H1 (cell line): ENCODE data around the gene GOLPH3L. TPM values are rescaled to one million over a fixed set of nuclear protein-coding genes. Genes with fewer than 3 reads are reported as not detected.

Experiments
- CTCF ChIA-PET: fragments of 300-600 bp; sonication (Branson Sonifier 250); formaldehyde crosslinking; loops from one replicate; lab custom pipeline; 2021; ENCODE audit not compliant: partially characterized antibody; lab: Charles Lee
- POLR2A ChIA-PET: fragments of 300-600 bp; sonication (Branson Sonifier 250); formaldehyde crosslinking; loops from one replicate; lab custom pipeline; 2021; ENCODE audit warnings: inconsistent platforms; ENCODE audit not compliant: partially characterized antibody; lab: Charles Lee
- DNase-seq, 2 experiments: peaks; one replicate each; pipeline versions ENCODE4 v3.0.0 to v3.0.0-alpha.2; 2010 to 2022; ENCODE audit warnings: low spot score in 2 of 2, low read depth in 1 of 2, mixed read lengths in 1 of 2
- FAIRE-seq: peaks from 2 replicates; lab custom pipeline; 2011; peaks lifted over from hg19 to GRCh38; lab: Jason Lieb, UNC
- H2AFZ ChIP-seq: 2 replicates; pipeline ENCODE4 v1.8.1; 2012; ENCODE audit warnings: low read length, inconsistent platforms
- H2AK5ac ChIP-seq: 2 replicates; pipeline ENCODE4 v1.6.1; 2013; ENCODE audit warnings: low read depth, low read length
- H2BK120ac ChIP-seq: replicated peaks from 2 replicates; pipeline ENCODE3; 2013; ENCODE audit warnings: low read depth, low read length, inconsistent platforms
- H2BK12ac ChIP-seq: 2 replicates; pipeline ENCODE4 v1.6.1; 2013; ENCODE audit warnings: low read depth, low read length
- H2BK15ac ChIP-seq: 2 replicates; pipeline ENCODE4 v1.6.1; 2013; ENCODE audit warnings: low read length
- H2BK20ac ChIP-seq: 2 replicates; pipeline ENCODE4 v1.6.1; 2013; ENCODE audit warnings: low read length
- H2BK5ac ChIP-seq: 2 replicates; pipeline ENCODE4 v1.6.1; 2013; ENCODE audit warnings: low read depth, low read length
- H3K14ac ChIP-seq: 2 replicates; pipeline ENCODE4 v1.6.1; 2013; ENCODE audit warnings: inconsistent platforms; ENCODE audit not compliant: insufficient read length
- H3K18ac ChIP-seq: 2 replicates; pipeline ENCODE4 v1.6.1; 2013; ENCODE audit warnings: low read length; ENCODE audit errors: extremely low read depth
- H3K23ac ChIP-seq: 2 replicates; pipeline ENCODE4 v1.6.1; 2013; ENCODE audit warnings: inconsistent platforms; ENCODE audit not compliant: insufficient read length
- H3K23me2 ChIP-seq: 2 replicates; pipeline ENCODE4 v1.6.1; 2013; ENCODE audit warnings: low read depth, low read length
- H3K27ac ChIP-seq: 2 replicates; pipeline ENCODE4 v1.6.1; 2011; ENCODE audit warnings: low read depth, low read length, inconsistent platforms
- H3K27me3 ChIP-seq, 4 experiments: replicated peaks in 1 of 4; 1 replicate in 1 of 4; 2 replicates in 3 of 4; pipeline versions ENCODE4 v1.6.1 to v1.8.1; 2011 to 2013; ENCODE audit warnings: low read length in 3 of 4, mild to moderate bottlenecking in 3 of 4, inconsistent platforms in 2 of 4, mixed read lengths in 2 of 4, moderate library complexity in 1 of 4; ENCODE audit not compliant: control insufficient read depth in 3 of 4, insufficient read depth in 3 of 4; ENCODE audit errors: extremely low read depth in 1 of 4
- H3K36me3 ChIP-seq, 4 experiments: 2 replicates each; pipeline versions ENCODE4 v1.6.1 to v1.8.1; 2011 to 2013; ENCODE audit warnings: mild to moderate bottlenecking in 4 of 4, low read length in 3 of 4, moderate library complexity in 2 of 4, control low read depth in 1 of 4, inconsistent platforms in 1 of 4; ENCODE audit not compliant: insufficient read depth in 4 of 4, control insufficient read depth in 2 of 4
- H3K4ac ChIP-seq: replicated peaks from 2 replicates; pipeline ENCODE3; 2013; ENCODE audit warnings: low read length, low read depth, mixed read lengths, inconsistent platforms; ENCODE audit not compliant: insufficient read length
- H3K4me1 ChIP-seq, 4 experiments: replicated peaks in 1 of 4; 1 replicate in 1 of 4; 2 replicates in 3 of 4; pipeline versions ENCODE4 v1.6.1 to v1.8.1; 2011 to 2013; ENCODE audit warnings: low read length in 3 of 4, inconsistent platforms in 2 of 4, mixed read lengths in 1 of 4; ENCODE audit not compliant: insufficient read depth in 4 of 4, control insufficient read depth in 3 of 4
- H3K4me2 ChIP-seq, 2 experiments: 2 replicates each; pipeline versions ENCODE4 v1.6.1 to v1.8.1; 2011 to 2013; ENCODE audit warnings: low read depth in 2 of 2, low read length in 2 of 2, control low read depth in 1 of 2, inconsistent platforms in 1 of 2, mild to moderate bottlenecking in 1 of 2; ENCODE audit not compliant: insufficient read depth in 1 of 2
- H3K4me3 ChIP-seq, 4 experiments: fragments of 200-600, 300-600 bp in 1 of 4; sonication (generic), shearing (Covaris generic), sonication (Bioruptor Twin) in 1 of 4; 2 replicates each; pipeline versions ENCODE4 v1.5.1 to v1.8.1; 2011 to 2016; ENCODE audit warnings: low read length in 4 of 4, low read depth in 3 of 4, control low read depth in 2 of 4, inconsistent platforms in 2 of 4, mild to moderate bottlenecking in 2 of 4, mixed read lengths in 1 of 4, moderate library complexity in 1 of 4; ENCODE audit not compliant: insufficient read depth in 2 of 4; ENCODE audit errors: extremely low read depth in 1 of 4
- H3K56ac ChIP-seq: replicated peaks from 2 replicates; pipeline ENCODE3; 2013; ENCODE audit warnings: low read depth, mild to moderate bottlenecking, mixed read lengths, low read length, inconsistent platforms; ENCODE audit not compliant: insufficient read length
- H3K79me1 ChIP-seq: 2 replicates; pipeline ENCODE4 v1.6.1; 2013; ENCODE audit warnings: low read depth, low read length, control low read depth
- H3K79me2 ChIP-seq, 2 experiments: 2 replicates each; pipeline versions ENCODE4 v1.6.1 to v1.8.1; 2012 to 2013; ENCODE audit warnings: low read length in 2 of 2, mild to moderate bottlenecking in 2 of 2, inconsistent platforms in 1 of 2; ENCODE audit not compliant: insufficient read depth in 2 of 2, control insufficient read depth in 1 of 2
- H3K9ac ChIP-seq, 4 experiments: replicated peaks in 1 of 4; 1 replicate in 1 of 4; 2 replicates in 3 of 4; pipeline versions ENCODE4 v1.6.1 to v1.8.1; 2011 to 2013; ENCODE audit warnings: low read depth in 3 of 4, low read length in 3 of 4, control low read depth in 2 of 4, mild to moderate bottlenecking in 2 of 4, moderate library complexity in 2 of 4, inconsistent platforms in 1 of 4; ENCODE audit errors: extremely low read depth in 1 of 4
- H3K9me3 ChIP-seq, 2 experiments: 2 replicates each; pipeline versions ENCODE4 v1.6.1 to v1.8.1; 2012 to 2013; ENCODE audit warnings: mild to moderate bottlenecking in 2 of 2, moderate library complexity in 2 of 2, control low read depth in 1 of 2, inconsistent platforms in 1 of 2, low read depth in 1 of 2, low read length in 1 of 2, mixed read lengths in 1 of 2; ENCODE audit not compliant: insufficient read depth in 2 of 2
- H4K20me1 ChIP-seq, 2 experiments: replicated peaks in 1 of 2; 2 replicates each; pipeline versions ENCODE3 to v1.8.1; 2011 to 2013; ENCODE audit warnings: inconsistent platforms in 2 of 2, low read length in 2 of 2, mild to moderate bottlenecking in 1 of 2; ENCODE audit not compliant: insufficient read depth in 2 of 2, control insufficient read depth in 1 of 2
- H4K5ac ChIP-seq: 2 replicates; pipeline ENCODE4 v1.6.1; 2013; ENCODE audit warnings: low read length, low read depth, mixed read lengths, inconsistent platforms; ENCODE audit not compliant: insufficient read length
- H4K8ac ChIP-seq: 2 replicates; pipeline ENCODE4 v1.8.0; 2013; ENCODE audit warnings: mild to moderate bottlenecking, moderate library complexity, low read length, inconsistent platforms; ENCODE audit not compliant: insufficient read depth; ENCODE audit errors: extremely low read depth
- H4K91ac ChIP-seq: replicated peaks from 2 replicates; pipeline ENCODE3; 2013; ENCODE audit warnings: low read length, mixed read lengths, inconsistent platforms; ENCODE audit not compliant: insufficient read length
- BACH1 ChIP-seq: IDR thresholded peaks from 2 replicates; pipeline ENCODE4 v1.6.1; 2012; ENCODE audit warnings: low read length, improper control_type of control experiment
- EP300 ChIP-seq, 2 experiments: IDR thresholded peaks; 1 replicate in 1 of 2; 2 replicates in 1 of 2; pipeline ENCODE4 v1.6.1; 2011 to 2012; ENCODE audit warnings: low read depth in 2 of 2, low read length in 2 of 2, mild to moderate bottlenecking in 2 of 2, borderline replicate concordance in 1 of 2, inconsistent platforms in 1 of 2, moderate library complexity in 1 of 2
- GABPA ChIP-seq: IDR thresholded peaks from 2 replicates; pipeline ENCODE4 v1.6.1; 2011; ENCODE audit warnings: mild to moderate bottlenecking, low read length, moderate library complexity, borderline replicate concordance; ENCODE audit not compliant: insufficient read depth
- RXRA ChIP-seq: IDR thresholded peaks from 2 replicates; pipeline ENCODE4 v1.6.1; 2011; ENCODE audit warnings: low read depth, mild to moderate bottlenecking, low read length, moderate library complexity; ENCODE audit not compliant: insufficient read depth
- WGBS, 2 experiments: shearing (Covaris generic) in 1 of 2; methylation state at CpG; one replicate each; pipeline versions ENCODE4 v1.1.6 to v1.1.7; 2013 to 2015; ENCODE audit warnings: low lambda C conversion rate in 2 of 2, mixed read lengths in 2 of 2, inconsistent platforms in 1 of 2, low coverage in 1 of 2, missing lambda C conversion rate in 1 of 2; ENCODE audit not compliant: insufficient replicate concordance in 2 of 2, insufficient coverage in 1 of 2, insufficient read length in 1 of 2; ENCODE audit errors: extremely low coverage in 1 of 2, missing lambda C conversion rate in 1 of 2; 5-methylcytosine and 5-hydroxymethylcytosine counted together
- polyA plus RNA-seq, 7 experiments: library from polyadenylated mRNA; depleted of rRNA in 3 of 7; stranded (reverse) in 5 of 7; unstranded in 2 of 7; fragments of >200 nt in 5 of 7; fragments of 200-250 nt in 2 of 7; gene quantifications; 1 replicate in 5 of 7; 2 replicates in 1 of 7; 4 replicates in 1 of 7; pipeline versions ENCODE4 v1.2.1 to v1.2.3, GENCODE V29; 2011 to 2013; ENCODE audit warnings: missing spikeins in 2 of 7, mixed read lengths in 2 of 7
- total RNA-seq: library from RNA; stranded (reverse); fragmentation: NEBNext Ultra II Directional; extraction: Animal tissue kit (Norgen Biotek cat#: 25700); gene quantifications from 2 replicates; pipeline ENCODE4 v1.2.1, GENCODE V29; 2021
- TF ChIP-seq, protein P1 (sequence below): IDR thresholded peaks from 2 replicates; pipeline ENCODE4 v1.6.1; 2011; ENCODE audit warnings: low read length, improper control_type of control experiment

The GOLPH3L gene
- total and polyA plus RNA-seq, 2 of the 8 experiments (the other 6 are each of a cell fraction or from before 2014, with no cell fraction given): 13.3 to 40.8 TPM

DNA sequence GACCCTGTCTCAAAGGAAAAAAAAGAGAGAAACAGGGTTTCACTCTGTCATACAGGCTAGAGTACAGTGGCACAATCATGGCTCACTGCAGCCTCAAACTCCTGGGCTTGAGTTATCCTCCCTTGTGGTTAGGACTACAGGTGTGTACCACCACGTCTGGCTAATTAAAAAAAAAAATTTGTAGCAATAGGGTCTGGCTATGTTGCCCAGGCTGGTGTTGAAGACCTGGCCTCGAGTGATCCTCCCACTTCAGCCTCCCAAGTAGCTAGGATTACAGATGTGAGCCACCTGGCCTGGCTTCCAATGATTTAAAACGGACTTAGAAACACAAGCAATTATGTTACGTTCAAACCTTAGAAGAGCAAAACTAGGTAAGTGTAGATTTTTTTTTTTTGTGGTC, 22.1 kb downstream of the GOLPH3L start:
- Histone ChIP-seq H2BK20ac (no peak overlapping the region), H4K8ac (no peak overlapping the region), H3K9ac (no peak overlapping the region), H3K23me2 (no peaks in the 10 kb centered on the region), H3K79me1 (no peaks in the 10 kb centered on the region; the same call in 1 of the 2 replicates), H2BK12ac (no peak overlapping the region), H3K9me3 (no peaks in the 10 kb centered on the region), H2AK5ac (no peak overlapping the region), H3K27me3 (no peaks in the 10 kb centered on the region), H3K4me3 (no peak overlapping the region), H3K4ac (no peak overlapping the region), H2BK15ac (no peak overlapping the region), H4K91ac (no peak overlapping the region), H4K20me1 (no peaks in the 10 kb centered on the region), H3K36me3 (no peaks in the 10 kb centered on the region; a peak in 1 of 8 replicates), H3K4me2 (no peak overlapping the region), H3K79me2 (peaks cover 0 to 3% of the 10 kb centered on the region in 2 experiments; a peak in 1 of 4 replicates), H2BK120ac (no peak overlapping the region), H2BK5ac (no peak overlapping the region), H2AFZ (no peak overlapping the region), H4K5ac (no peak overlapping the region), H3K14ac (no peak overlapping the region), H3K18ac (no peak overlapping the region), H3K56ac (no peak overlapping the region), H3K27ac (no peak overlapping the region), H3K23ac (no peak overlapping the region), H3K4me1 (no peaks in the 10 kb centered on the region)
- ChIA-PET CTCF (interaction anchor here (0.6 to 1.1 kb wide), 2 partner anchors 18 to 862 kb away, joined by 3 read pairs; no protein-coding TSS in a partner anchor), POLR2A (interaction anchor here (0.6 to 1.1 kb wide), 3 partner anchors 26 to 114 kb away, joined by 3 read pairs; no protein-coding TSS in a partner anchor)
- WGBS, 2 experiments: 97% methylated on average over 4 of the region's 4 CpGs; no CpG with 5 or more reads in 1 of the 2 experiments
- no peak for FAIRE-seq
- TF ChIP-seq GABPA: no peak
- no peak for TF ChIP-seq EP300 (IDR thresholded peaks at IDR 0.05; ENCODE audit: borderline replicate concordance in 1 of 2, low read depth in 2 of 2, low read length in 2 of 2)
- no peak for TF ChIP-seq RXRA
- TF ChIP-seq, protein P1, sequence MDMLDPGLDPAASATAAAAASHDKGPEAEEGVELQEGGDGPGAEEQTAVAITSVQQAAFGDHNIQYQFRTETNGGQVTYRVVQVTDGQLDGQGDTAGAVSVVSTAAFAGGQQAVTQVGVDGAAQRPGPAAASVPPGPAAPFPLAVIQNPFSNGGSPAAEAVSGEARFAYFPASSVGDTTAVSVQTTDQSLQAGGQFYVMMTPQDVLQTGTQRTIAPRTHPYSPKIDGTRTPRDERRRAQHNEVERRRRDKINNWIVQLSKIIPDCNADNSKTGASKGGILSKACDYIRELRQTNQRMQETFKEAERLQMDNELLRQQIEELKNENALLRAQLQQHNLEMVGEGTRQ: no peak
- no peak for TF ChIP-seq BACH1
- DNase-seq: no peak
